Thyroid gland (tissue), 4 donors: ENCODE measurements around the gene NRP2. TPM values are rescaled to one million over a fixed set of nuclear protein-coding genes. Genes with fewer than 3 reads are reported as not detected.

Source experiments
- DNase-seq, 2 donors: peaks; one replicate each; pipeline ENCODE4 v3.0.0-alpha.2; 2019
- H3K27ac ChIP-seq, 3 donors: fragments of 200-600 bp; sonication (generic); 1 replicate in 2 of 3; 2 replicates in 1 of 3; pipeline ENCODE4 v1.5.1; 2016 to 2019; ENCODE audit warnings: mild to moderate bottlenecking in 1 of 3, moderate library complexity in 1 of 3
- H3K27me3 ChIP-seq: fragments of 200-600 bp; sonication (generic); one replicate; pipeline ENCODE4 v1.5.1; 2019
- H3K36me3 ChIP-seq, 2 donors: fragments of 200-600 bp; sonication (generic); one replicate each; pipeline ENCODE4 v1.5.1; 2016 to 2019
- H3K4me1 ChIP-seq, 2 donors: fragments of 200-600 bp; sonication (generic); one replicate each; pipeline ENCODE4 v1.5.1; 2017 to 2019
- H3K4me3 ChIP-seq, 3 donors: fragments of 200-600 bp; sonication (generic); replicated peaks in 1 of 3; 1 replicate in 2 of 3; 2 replicates in 1 of 3; pipeline ENCODE4 v1.5.1; 2016; ENCODE audit warnings: mild to moderate bottlenecking in 1 of 3
- H3K9me3 ChIP-seq: fragments of 200-600 bp; sonication (generic); one replicate; pipeline ENCODE4 v1.5.1; 2017
- POLR2A ChIP-seq, 2 donors: fragments of 450-650 bp; IDR thresholded peaks; one replicate each; pipeline ENCODE4 v1.6.1; 2017; ENCODE audit warnings: antibody characterized with exemption in 2 of 2, mild to moderate bottlenecking in 2 of 2, moderate library complexity in 1 of 2
- WGBS, 2 donors: methylation state at CpG; one replicate each; pipeline ENCODE4 v1.1.5; 2017; 5-methylcytosine and 5-hydroxymethylcytosine counted together
- intact Hi-C: fragments of 100-400 bp; cut with DNase I; formaldehyde crosslinking; loops from one replicate; pipeline ENCODE4 v1.15.1; 2023
- total RNA-seq, 4 donors: library from RNA; depleted of rRNA; stranded (reverse); fragments of >200 nt; gene quantifications; one replicate each; pipeline ENCODE4 v1.2.3, GENCODE V29; 2016
- TF ChIP-seq, protein P1 (sequence below), 6 experiments: fragments of 200-600 bp in 3 of 6; fragments of 450-650 bp in 3 of 6; sonication (generic) in 3 of 6; IDR thresholded peaks; one replicate each; pipeline ENCODE4 v1.5.1; 2016 to 2019; ENCODE audit warnings: antibody characterized with exemption in 6 of 6, mild to moderate bottlenecking in 2 of 6, inconsistent platforms in 1 of 6, moderate library complexity in 1 of 6

The NRP2 gene
- total RNA-seq, 4 donors from 2014 or later: 29.3 to 62.5 (median 41.6) TPM

DNA sequence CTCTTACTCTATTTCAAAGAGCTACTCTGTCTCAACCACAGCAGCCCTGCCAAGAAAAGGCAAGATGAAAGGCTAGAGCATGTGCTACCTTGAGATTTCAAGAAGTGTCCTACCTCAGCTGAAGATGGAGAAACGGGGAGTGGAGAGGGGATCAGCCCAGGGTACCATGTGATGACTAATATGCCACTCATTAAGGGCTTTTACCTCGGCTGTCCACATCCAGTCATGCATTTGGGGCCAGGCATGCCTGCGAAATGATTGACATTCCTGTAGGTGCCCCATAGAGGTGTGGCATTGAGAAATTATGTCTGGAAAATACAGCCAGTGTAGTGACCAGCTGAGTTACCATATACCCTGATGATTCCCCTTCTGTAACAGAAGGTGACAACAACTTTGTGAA lies 96.1 kb downstream of the NRP2 start:
- no peak overlapping the region for H3K27ac ChIP-seq
- H3K9me3 ChIP-seq: no peaks in the 10 kb centered on the region
- peaks cover 3 to 13% of the 10 kb centered on the region in 2 donors for H3K4me1 ChIP-seq
- 86 to 91% methylated on average over 3 of the region's 3 CpGs for WGBS, 2 donors
- no peak for DNase-seq
- no peaks in the 10 kb centered on the region for H3K27me3 ChIP-seq
- TF ChIP-seq, protein P1, sequence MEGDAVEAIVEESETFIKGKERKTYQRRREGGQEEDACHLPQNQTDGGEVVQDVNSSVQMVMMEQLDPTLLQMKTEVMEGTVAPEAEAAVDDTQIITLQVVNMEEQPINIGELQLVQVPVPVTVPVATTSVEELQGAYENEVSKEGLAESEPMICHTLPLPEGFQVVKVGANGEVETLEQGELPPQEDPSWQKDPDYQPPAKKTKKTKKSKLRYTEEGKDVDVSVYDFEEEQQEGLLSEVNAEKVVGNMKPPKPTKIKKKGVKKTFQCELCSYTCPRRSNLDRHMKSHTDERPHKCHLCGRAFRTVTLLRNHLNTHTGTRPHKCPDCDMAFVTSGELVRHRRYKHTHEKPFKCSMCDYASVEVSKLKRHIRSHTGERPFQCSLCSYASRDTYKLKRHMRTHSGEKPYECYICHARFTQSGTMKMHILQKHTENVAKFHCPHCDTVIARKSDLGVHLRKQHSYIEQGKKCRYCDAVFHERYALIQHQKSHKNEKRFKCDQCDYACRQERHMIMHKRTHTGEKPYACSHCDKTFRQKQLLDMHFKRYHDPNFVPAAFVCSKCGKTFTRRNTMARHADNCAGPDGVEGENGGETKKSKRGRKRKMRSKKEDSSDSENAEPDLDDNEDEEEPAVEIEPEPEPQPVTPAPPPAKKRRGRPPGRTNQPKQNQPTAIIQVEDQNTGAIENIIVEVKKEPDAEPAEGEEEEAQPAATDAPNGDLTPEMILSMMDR (IDR thresholded peaks at IDR 0.05): no peak
- no peak for TF ChIP-seq POLR2A (IDR thresholded peaks at IDR 0.05)
- intact Hi-C loops: loop anchor here (5.0 kb wide), 1 partner anchor 109 kb away; no protein-coding TSS in a partner anchor
- no peaks in the 10 kb centered on the region for H3K36me3 ChIP-seq
- no peak overlapping the region for H3K4me3 ChIP-seq

DNA sequence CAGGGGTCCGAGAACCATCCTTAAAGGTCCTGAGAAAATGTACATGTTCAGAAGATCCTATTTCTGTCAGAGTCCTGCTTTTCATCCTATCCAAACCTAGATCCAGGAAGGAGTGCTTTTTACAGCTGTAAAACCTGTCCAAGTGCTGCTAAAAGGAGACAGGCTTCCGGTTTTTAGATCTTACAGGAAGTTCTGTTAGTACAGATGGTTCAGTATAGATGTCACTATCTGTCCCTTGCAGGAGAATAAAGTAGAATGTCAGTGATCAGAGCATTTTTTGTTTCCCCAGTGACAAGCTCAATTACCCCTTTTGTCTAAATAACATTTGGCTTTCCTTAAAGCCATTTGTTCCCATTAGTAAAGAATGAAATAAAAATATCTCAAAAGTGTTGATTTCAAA lies 98.3 kb downstream of the NRP2 start:
- Histone ChIP-seq H3K36me3 (no peaks in the 10 kb centered on the region), H3K27me3 (no peaks in the 10 kb centered on the region), H3K27ac (no peak overlapping the region), H3K4me3 (no peak overlapping the region), H3K9me3 (no peaks in the 10 kb centered on the region), H3K4me1 (peaks cover 13 to 24% of the 10 kb centered on the region in 2 donors)
- 85 to 86% methylated on average over 2 of the region's 2 CpGs for WGBS, 2 donors
- intact Hi-C loops: no loop called here
- DNase-seq: no peak
- TF ChIP-seq, protein P1 (IDR thresholded peaks at IDR 0.05): no peak
- TF ChIP-seq POLR2A (IDR thresholded peaks at IDR 0.05): no peak

DNA sequence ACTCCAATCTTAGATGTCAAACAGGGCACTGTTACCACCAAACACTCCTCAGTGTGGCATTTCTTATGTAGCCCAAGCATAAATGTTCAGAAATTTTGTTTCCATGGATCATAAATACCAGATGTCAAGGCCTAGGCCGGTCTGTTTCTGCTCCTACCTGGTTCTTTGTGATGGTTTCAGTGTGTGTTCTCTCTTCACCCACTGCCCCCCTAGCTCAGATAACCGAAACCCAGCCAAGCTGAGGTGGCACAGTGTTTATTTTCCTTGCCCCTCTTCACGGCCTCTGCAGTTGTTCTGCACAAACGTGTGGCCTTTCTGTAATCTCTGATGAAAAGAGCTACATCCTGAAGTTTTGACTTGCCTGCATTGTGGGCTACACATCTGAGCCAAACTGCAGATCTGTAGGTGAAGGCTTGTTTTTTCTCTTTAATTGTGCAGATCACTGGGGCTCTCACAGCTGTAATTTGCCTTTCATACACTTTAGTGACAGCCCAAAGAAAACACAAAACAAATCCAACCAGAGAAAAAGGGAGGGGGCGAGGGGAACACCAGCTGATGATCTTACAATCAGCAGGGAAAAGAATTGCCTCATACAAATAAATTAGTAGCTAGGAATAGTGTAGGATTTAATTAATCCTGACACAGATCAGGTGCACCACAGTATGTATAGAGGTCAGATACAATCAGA lies 99.1 kb downstream of the NRP2 start:
- Histone ChIP-seq H3K4me3 (no peak overlapping the region), H3K27ac (no peak overlapping the region), H3K9me3 (no peaks in the 10 kb centered on the region), H3K4me1 (peaks cover 17 to 31% of the 10 kb centered on the region in 2 donors), H3K36me3 (no peaks in the 10 kb centered on the region), H3K27me3 (no peaks in the 10 kb centered on the region)
- intact Hi-C loops: no loop called here
- 48 to 64% methylated on average over 5 of the region's 5 CpGs for WGBS, 2 donors
- TF ChIP-seq, protein P1 (IDR thresholded peaks at IDR 0.05): no peak
- TF ChIP-seq POLR2A (IDR thresholded peaks at IDR 0.05): no peak
- peak; percentile 33 to 34 for DNase-seq

DNA sequence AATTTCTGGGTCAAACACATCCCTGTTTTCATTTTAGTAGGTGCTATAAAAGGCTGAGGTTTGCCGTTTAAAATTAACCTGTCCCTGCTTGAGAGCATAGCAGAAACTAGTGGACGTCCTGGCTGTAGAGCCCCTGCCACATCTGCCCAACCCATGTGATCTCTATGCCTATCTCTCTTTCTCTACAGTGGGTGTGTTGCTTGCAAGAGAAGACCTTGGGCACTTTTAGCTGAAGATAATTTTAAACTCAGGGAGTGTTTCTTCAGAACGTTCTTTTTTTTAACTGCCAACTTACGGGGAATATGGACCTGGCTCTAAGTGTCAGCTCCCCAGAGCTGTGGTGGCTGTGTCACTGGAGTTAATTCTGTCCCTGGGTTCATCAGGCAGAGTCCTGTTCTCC lies 100.6 kb downstream of the NRP2 start:
- H3K36me3 ChIP-seq: no peaks in the 10 kb centered on the region
- H3K9me3 ChIP-seq: no peaks in the 10 kb centered on the region
- no peak for DNase-seq
- no peaks in the 10 kb centered on the region for H3K27me3 ChIP-seq
- intact Hi-C loops: no loop called here
- H3K4me1 ChIP-seq: peaks cover 26 to 42% of the 10 kb centered on the region in 2 donors
- no peak for TF ChIP-seq POLR2A (IDR thresholded peaks at IDR 0.05)
- TF ChIP-seq, protein P1 (IDR thresholded peaks at IDR 0.05): no peak
- no peak overlapping the region for H3K4me3 ChIP-seq
- 92 to 94% methylated on average over 4 of the region's 4 CpGs for WGBS, 2 donors
- H3K27ac ChIP-seq: no peak overlapping the region

DNA sequence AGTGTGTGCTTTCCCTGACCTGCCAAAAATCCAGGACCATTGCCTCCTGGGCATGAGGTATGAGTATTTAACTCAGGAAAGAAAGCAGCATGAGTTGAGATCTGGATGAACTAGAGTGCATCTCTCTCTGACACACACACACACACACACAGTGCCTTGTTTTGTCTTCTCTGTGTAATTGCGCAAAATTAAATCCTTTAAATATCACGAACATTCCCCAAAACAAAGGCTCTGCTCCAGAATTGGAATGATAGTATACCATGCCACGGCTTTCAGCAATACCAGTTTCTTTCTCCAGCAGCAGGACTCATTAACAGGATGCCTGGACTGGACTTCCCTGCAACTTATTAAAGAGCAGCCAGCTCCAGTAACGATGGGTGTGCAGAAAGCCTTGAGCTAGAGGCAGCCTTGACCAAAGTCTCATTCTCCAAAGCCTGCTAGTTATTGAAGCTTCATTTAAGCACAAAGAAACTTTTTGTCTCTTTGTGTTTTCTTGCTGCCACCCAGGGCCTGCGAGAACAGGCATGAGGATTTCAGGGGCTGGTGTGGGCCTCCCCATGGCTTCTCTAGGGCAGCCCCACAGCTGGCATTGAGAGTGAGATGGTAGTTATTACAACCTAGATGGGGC lies 101.7 kb downstream of the NRP2 start:
- H3K27ac ChIP-seq: no peak overlapping the region
- peaks cover 26 to 42% of the 10 kb centered on the region in 2 donors for H3K4me1 ChIP-seq
- intact Hi-C loops: no loop called here
- 96 to 97% methylated on average over 5 of the region's 5 CpGs for WGBS, 2 donors
- no peaks in the 10 kb centered on the region for H3K27me3 ChIP-seq
- no peak overlapping the region for H3K4me3 ChIP-seq
- DNase-seq: no peak
- H3K36me3 ChIP-seq: no peaks in the 10 kb centered on the region
- TF ChIP-seq, protein P1 (IDR thresholded peaks at IDR 0.05): no peak
- no peak for TF ChIP-seq POLR2A (IDR thresholded peaks at IDR 0.05)
- no peaks in the 10 kb centered on the region for H3K9me3 ChIP-seq
